Effector memory CD4-positive, alpha-beta T cell (primary cell): ENCODE results near the gene ATP6AP1.
"Not testable (repeated sequence)": the region's sequence is repeated elsewhere in the genome, so short reads cannot be mapped to it uniquely, and the experiment has no call there.

Experiments used
- DNase-seq, 3 donors: peaks; one replicate each; pipeline ENCODE4 v3.0.0-alpha.2; 2020
- H3K27ac ChIP-seq: 2 replicates; pipeline ENCODE4 v1.7.0; 2013; ENCODE audit warnings: mild to moderate bottlenecking, low read length, moderate library complexity; ENCODE audit not compliant: insufficient read depth, poor library complexity, severe bottlenecking
- H3K27me3 ChIP-seq: replicated peaks from 2 replicates; pipeline ENCODE4 v1.7.0; 2013; ENCODE audit warnings: mild to moderate bottlenecking, low read length; ENCODE audit not compliant: insufficient read depth, control insufficient read depth, poor library complexity, severe bottlenecking
- H3K36me3 ChIP-seq: 2 replicates; pipeline ENCODE4 v1.7.0; 2013; ENCODE audit warnings: mild to moderate bottlenecking, low read length, moderate library complexity; ENCODE audit not compliant: control insufficient read depth, insufficient read depth
- H3K4me1 ChIP-seq: 2 replicates; pipeline ENCODE4 v1.7.0; 2013; ENCODE audit warnings: low read length, mild to moderate bottlenecking; ENCODE audit not compliant: control insufficient read depth, insufficient read depth, poor library complexity, severe bottlenecking
- H3K4me3 ChIP-seq: 2 replicates; pipeline ENCODE4 v1.7.0; 2013; ENCODE audit warnings: low read length, low read depth, mild to moderate bottlenecking; ENCODE audit not compliant: insufficient read depth, poor library complexity, severe bottlenecking
- H3K9me3 ChIP-seq: 2 replicates; pipeline ENCODE4 v1.7.0; 2013; ENCODE audit warnings: mild to moderate bottlenecking, low read length, moderate library complexity; ENCODE audit not compliant: control insufficient read depth

Gene ATP6AP1

DNA sequence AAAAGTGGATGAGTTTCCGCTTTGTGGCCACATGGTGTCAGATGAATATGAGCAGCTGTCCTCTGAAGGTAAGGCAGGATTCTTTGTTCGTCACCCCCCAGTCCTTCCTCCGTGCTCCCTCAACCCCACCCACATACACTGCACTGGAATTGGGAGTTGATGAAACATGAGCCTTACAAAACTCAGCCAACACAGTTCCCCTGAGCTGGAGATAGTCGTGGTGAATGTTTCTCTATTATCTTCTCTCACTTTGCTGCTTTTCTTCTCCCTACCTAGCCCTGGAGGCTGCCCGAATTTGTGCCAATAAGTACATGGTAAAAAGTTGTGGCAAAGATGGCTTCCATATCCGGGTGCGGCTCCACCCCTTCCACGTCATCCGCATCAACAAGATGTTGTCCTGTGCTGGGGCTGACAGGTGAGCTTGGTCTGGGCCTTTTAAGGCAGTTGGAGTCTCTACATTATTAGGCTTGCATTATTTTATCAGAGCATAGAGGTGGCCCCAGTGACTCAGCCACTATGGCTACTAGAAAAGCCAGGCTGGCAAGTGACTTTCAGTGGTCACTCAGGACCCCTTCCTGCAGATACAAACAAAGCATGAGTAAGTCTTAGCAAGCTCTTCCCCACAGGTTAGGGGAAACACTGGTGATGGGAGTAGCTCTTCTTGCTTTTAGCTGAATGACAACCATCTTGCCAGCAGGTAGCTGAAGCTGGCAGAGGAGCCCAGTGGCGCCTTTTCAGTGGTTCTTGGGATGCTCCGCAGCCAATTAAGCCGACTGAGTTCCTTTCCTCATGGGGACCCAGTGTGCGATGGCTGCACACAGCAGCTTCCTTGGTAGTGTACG, 28.7 kb upstream of the ATP6AP1 start:
- Histone ChIP-seq H3K27ac (peak overlapping the region; percentile 96), H3K36me3 (peaks cover 12% of the 10 kb centered on the region), H3K4me1 (peaks cover 11% of the 10 kb centered on the region), H3K9me3 (no peaks in the 10 kb centered on the region), H3K4me3 (peak overlapping the region; percentile 64), H3K27me3 (no peaks in the 10 kb centered on the region)
- peak in 1 of 3 donors; percentile 31 for DNase-seq

DNA sequence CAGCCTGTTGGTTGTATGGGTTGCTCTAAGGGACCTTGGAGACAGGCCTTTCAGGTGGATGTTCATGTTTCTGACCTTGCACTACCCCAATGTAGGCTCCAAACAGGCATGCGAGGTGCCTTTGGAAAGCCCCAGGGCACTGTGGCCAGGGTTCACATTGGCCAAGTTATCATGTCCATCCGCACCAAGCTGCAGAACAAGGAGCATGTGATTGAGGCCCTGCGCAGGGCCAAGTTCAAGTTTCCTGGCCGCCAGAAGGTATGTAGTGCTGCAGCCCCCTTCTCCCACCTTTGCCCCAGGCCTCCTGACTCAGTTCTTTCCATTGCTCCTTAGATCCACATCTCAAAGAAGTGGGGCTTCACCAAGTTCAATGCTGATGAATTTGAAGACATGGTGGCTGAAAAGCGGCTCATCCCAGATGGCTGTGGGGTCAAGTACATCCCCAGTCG, 28.1 kb upstream of the ATP6AP1 start:
- H3K27me3 ChIP-seq, DNase-seq, H3K4me3 ChIP-seq, H3K9me3 ChIP-seq: not testable (repeated sequence)
- Histone ChIP-seq H3K27ac (peak overlapping the region; percentile 96), H3K36me3 (peaks cover 12% of the 10 kb centered on the region), H3K4me1 (peaks cover 11% of the 10 kb centered on the region)

DNA sequence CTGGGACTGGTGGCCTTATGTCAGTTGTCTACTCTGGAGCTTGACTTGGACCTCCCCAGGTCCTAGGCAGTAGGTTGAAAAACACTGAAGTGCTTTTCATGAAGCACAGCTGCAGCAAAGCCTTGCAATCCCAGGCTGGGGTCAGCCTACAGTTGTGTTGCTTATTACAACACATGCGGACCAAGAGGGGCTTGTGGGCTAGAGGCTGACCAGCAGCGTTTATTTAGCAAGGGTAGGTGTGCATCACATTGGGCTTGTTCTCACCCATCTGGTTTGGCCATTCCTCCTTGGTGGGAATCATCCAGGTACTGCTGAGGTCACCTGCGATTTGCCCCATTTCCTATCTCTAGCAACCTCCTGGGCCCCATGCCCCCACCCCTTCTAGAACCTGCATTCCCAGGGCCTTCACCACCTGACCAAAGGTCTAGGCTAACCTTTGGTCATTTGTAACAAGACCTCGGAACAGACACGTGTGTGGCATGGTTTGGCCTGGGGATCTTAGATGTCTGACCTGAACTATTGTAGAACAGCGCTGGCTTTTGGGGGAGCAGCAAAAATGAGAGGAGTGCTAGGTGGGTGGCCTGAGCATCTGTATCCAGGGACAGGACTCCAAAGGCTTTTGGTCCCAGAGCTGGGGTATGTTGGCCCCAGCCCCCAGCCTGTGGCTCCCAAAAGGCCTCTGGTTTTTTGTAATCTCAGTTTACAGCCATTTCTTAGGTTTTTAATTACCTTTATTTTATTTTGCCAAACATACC, 27.3 kb upstream of the ATP6AP1 start:
- H3K9me3 ChIP-seq, result no peaks in the 10 kb centered on the region
- H3K4me1 ChIP-seq, result peaks cover 11% of the 10 kb centered on the region
- H3K27ac ChIP-seq, result no peak overlapping the region
- no peak for DNase-seq
- no peaks in the 10 kb centered on the region for H3K27me3 ChIP-seq
- H3K4me3 ChIP-seq, result no peak overlapping the region
- H3K36me3 ChIP-seq, result peaks cover 12% of the 10 kb centered on the region

DNA sequence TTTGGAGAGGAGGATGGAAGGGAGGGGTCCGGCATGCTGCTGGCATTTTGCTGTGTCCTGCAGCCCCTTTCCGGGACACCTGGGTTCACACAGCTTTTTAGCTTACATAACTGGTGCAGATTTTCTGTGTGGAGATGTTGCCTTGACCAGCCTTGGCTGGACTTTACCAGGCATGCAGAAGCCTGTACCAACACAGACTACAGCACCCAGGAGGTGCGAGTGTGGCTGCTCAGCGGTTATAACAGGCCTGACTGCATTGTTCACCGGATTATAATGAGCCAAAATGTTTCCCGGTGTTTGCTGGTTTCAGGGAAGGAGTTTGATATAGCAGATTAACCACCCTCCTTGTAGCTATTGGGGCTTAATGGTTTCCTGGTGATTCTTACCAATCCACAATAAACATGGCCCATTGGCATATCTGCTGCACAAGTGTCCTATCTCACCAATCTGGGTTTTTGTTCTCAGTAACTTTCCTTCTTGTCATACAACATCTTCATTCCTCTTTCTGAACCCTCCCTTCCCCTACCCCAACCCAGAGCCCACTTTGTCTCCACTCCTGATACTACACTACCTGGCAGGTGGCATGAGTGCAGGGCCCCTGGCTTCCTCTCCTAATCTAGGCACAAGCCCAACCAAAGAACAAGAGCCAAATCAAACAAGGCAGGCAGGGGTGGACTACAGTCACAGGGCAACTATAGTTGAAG, 26.4 kb upstream of the ATP6AP1 start:
- H3K4me3 ChIP-seq, result no peak overlapping the region
- no peaks in the 10 kb centered on the region for H3K9me3 ChIP-seq
- DNase-seq, result no peak
- H3K27ac ChIP-seq, result no peak overlapping the region
- peaks cover 12% of the 10 kb centered on the region for H3K36me3 ChIP-seq
- H3K27me3 ChIP-seq, result no peaks in the 10 kb centered on the region
- H3K4me1 ChIP-seq, result peaks cover 11% of the 10 kb centered on the region

DNA sequence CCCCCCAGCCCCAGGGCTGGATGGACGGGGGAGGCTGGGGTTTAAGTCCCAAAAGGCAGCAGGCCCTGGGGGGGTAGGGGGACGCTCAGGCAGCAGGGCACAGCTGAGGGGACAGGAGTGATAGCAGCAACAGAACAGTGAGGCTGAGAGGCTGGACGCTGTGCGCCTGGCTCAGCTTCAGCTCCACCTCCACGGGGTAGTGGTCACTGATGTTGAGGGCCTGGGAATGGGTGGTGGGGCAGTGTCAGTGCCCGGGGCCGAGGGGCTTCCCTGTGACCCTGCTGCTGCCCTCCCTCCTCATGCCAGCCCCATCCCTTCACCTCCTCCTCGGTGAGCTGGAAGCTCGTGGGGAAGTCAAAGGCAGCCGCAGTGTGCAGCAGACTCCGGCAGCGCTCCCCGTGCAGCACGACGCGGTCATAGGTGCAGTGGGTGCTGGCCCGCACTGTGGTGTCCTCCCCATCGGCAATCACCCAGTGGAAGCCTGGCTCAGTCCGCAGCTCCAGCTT, 25.8 kb upstream of the ATP6AP1 start:
- no peaks in the 10 kb centered on the region for H3K9me3 ChIP-seq
- no peak overlapping the region for H3K27ac ChIP-seq
- no peak for DNase-seq
- H3K36me3 ChIP-seq, result peaks cover 12% of the 10 kb centered on the region
- H3K4me3 ChIP-seq, result no peak overlapping the region
- no peaks in the 10 kb centered on the region for H3K27me3 ChIP-seq
- H3K4me1 ChIP-seq, result peaks cover 8% of the 10 kb centered on the region

DNA sequence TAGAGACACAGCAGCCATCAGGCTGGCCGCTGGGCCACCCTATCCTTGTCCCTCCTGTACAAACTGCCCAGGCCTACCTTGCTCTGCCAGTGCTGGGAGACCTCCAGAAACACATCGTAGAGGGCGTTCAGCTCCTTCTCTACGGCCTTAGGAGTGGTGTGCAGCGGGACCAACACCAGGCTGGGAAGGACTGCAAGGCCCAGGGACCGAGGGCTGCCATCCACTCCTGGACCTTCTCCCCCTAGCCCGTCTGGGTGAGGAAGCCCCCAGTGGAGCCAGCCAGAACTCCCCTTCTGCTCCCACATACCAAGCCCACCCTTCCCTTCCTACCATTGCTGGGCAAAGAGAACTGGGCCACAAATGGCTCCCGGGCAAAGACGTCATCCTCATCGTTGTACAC, 25.3 kb upstream of the ATP6AP1 start:
- H3K36me3 ChIP-seq, result peaks cover 12% of the 10 kb centered on the region
- no peaks in the 10 kb centered on the region for H3K27me3 ChIP-seq
- H3K27ac ChIP-seq, result no peak overlapping the region
- DNase-seq, result no peak
- H3K9me3 ChIP-seq, result no peaks in the 10 kb centered on the region
- no peak overlapping the region for H3K4me3 ChIP-seq
- peaks cover 8% of the 10 kb centered on the region for H3K4me1 ChIP-seq

DNA sequence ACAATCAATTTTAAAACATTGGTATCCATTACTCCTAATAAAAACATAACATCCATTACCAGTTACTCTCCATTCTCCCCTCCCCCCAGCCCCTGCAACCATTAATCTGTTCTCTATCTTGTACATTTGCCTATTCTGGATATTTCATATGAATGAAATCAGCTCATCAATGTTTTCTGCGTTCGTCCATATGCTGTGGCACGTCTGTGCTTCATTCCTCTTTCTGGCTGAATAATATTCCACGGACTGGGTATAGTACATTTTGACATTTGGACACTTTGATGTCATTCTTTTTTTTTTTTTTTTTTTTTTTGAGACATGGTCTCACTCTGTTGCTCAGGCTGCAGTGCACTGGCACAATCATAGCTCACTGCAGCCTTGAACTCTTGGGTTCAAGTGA, 24.6 kb upstream of the ATP6AP1 start:
- H3K36me3 ChIP-seq, result peaks cover 12% of the 10 kb centered on the region
- H3K27me3 ChIP-seq, result no peaks in the 10 kb centered on the region
- H3K4me1 ChIP-seq, result peaks cover 8% of the 10 kb centered on the region
- no peak overlapping the region for H3K4me3 ChIP-seq
- no peak overlapping the region for H3K27ac ChIP-seq
- no peak for DNase-seq
- no peaks in the 10 kb centered on the region for H3K9me3 ChIP-seq

DNA sequence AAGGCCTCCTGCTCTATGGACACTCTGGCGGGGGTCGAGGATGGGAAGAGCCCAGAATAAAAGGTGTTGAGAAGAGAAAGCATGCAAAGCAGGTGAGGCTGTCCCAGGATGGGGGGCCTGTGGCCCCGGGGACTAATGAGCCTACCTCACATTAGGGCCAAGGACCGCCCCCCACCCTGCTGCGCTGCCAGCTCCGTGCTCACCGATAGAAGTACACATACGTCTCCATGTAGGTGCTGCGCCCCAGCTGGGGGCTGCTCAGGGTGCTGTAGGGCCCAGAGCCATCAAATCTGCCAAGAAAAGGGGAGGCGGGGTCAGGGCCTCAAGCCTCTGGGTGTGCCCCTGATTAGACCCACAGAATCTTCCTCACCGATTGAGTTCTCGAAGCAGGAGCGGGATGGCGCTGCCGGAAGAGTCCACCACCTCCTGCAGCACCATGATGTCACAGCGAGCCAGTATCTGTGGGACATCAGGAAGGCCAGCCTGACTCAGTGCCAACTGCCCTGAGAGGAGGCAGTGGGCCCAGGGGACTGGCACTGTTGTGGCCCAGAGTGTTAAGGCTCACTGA, 23.8 kb upstream of the ATP6AP1 start:
- Histone ChIP-seq H3K27me3 (no peaks in the 10 kb centered on the region), H3K36me3 (peaks cover 8% of the 10 kb centered on the region), H3K4me3 (no peak overlapping the region), H3K27ac (no peak overlapping the region), H3K9me3 (no peaks in the 10 kb centered on the region), H3K4me1 (peaks cover 2% of the 10 kb centered on the region)
- DNase-seq, result no peak

DNA sequence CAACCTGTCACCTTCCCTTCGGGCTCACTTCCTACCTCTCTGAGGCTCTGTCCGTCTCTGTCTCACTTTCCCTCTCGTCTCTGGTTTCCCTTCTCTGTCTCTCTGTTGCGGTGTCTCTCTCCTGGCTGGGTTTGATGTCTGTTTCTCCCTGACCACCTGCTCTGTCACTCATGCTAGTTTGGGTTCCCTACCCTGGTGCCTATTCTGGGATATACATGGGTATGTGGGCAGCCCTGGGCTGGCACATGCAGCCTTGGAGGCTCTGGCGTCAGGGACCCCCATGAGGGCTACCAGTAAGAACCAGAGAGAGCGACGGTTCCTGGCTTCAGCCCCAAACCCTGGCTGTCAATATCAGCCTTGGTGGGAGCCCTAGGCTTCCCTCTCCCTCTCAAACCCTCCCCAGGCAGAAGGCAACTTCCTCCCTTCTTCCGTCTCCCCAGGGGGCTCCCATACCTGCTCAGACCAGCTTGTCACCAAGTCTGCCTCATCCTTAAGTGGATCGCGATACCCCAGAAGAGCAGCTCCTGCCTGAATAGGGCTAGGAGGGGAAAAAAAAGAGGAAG, 19.7 kb upstream of the ATP6AP1 start:
- no peaks in the 10 kb centered on the region for H3K27me3 ChIP-seq
- no peaks in the 10 kb centered on the region for H3K9me3 ChIP-seq
- peaks cover 9% of the 10 kb centered on the region for H3K4me1 ChIP-seq
- H3K36me3 ChIP-seq, result no peaks in the 10 kb centered on the region
- H3K27ac ChIP-seq, result no peak overlapping the region
- no peak overlapping the region for H3K4me3 ChIP-seq
- DNase-seq, result no peak
